GM12891 (cell line): Measurements from ENCODE around the gene UMAD1.

Experiments
- DNase-seq: peaks from one replicate; pipeline ENCODE4 v3.0.0; 2011; ENCODE audit warnings: low spot score; ENCODE audit not compliant: insufficient read length
- FAIRE-seq: peaks from 2 replicates; lab custom pipeline; 2011; peaks lifted over from hg19 to GRCh38; lab: Jason Lieb, UNC
- PAX5 ChIP-seq: IDR thresholded peaks from 2 replicates; pipeline ENCODE4 v1.6.1; 2011; ENCODE audit warnings: low read length, moderate library complexity, mild to moderate bottlenecking; ENCODE audit not compliant: insufficient read depth, severe bottlenecking
- POLR2A ChIP-seq: IDR thresholded peaks from 2 replicates; pipeline ENCODE4 v1.6.1; 2011; ENCODE audit warnings: low read depth, low read length, control low read depth
- POLR2AphosphoS5 ChIP-seq: IDR thresholded peaks from 2 replicates; pipeline ENCODE4 v1.6.1; 2011; ENCODE audit warnings: low read depth, low read length, control low read depth
- POU2F2 ChIP-seq: IDR thresholded peaks from 2 replicates; pipeline ENCODE4 v1.6.1; 2011; ENCODE audit warnings: low read depth, mild to moderate bottlenecking, control low read depth, low read length, moderate library complexity
- SPI1 ChIP-seq: IDR thresholded peaks from 2 replicates; pipeline ENCODE4 v1.6.1; 2011; ENCODE audit warnings: low read depth, low read length, control low read depth
- TAF1 ChIP-seq: IDR thresholded peaks from 2 replicates; pipeline ENCODE4 v1.6.1; 2011; ENCODE audit warnings: low read depth, low read length, control low read depth

The UMAD1 gene

GRCh38 chr7:7843240-7843639, 202.7 kb downstream of the UMAD1 start:
- TF ChIP-seq PAX5 (no peak), SPI1 (no peak), POU2F2 (no peak), POLR2A (no peak), POLR2AphosphoS5 (no peak), TAF1 (no peak)
- peak; percentile 38 for FAIRE-seq

GRCh38 chr7:7843972-7844371, 203.4 kb downstream of the UMAD1 start:
- TF ChIP-seq POU2F2: no peak
- no peak for TF ChIP-seq POLR2A
- TF ChIP-seq SPI1: no peak
- no peak for TF ChIP-seq POLR2AphosphoS5
- TF ChIP-seq PAX5: no peak
- TF ChIP-seq TAF1: no peak
- DNase-seq (no peak), FAIRE-seq (no peak)

More at GRCh38 chr7:7843240-7843639, 202.7 kb downstream of the UMAD1 start:
- DNase-seq: no peak

GRCh38 chr7:7848246-7848645, 207.7 kb downstream of the UMAD1 start:
- DNase-seq (no peak), FAIRE-seq (peak; percentile 77)
- TF ChIP-seq POLR2AphosphoS5 (no peak), POLR2A (no peak), POU2F2 (no peak), SPI1 (no peak), TAF1 (no peak), PAX5 (no peak)

GRCh38 chr7:7848892-7849291, 208.3 kb downstream of the UMAD1 start:
- FAIRE-seq: no peak
- no peak for TF ChIP-seq POLR2AphosphoS5
- no peak for TF ChIP-seq TAF1
- TF ChIP-seq POU2F2: no peak
- no peak for TF ChIP-seq POLR2A
- no peak for TF ChIP-seq PAX5
- no peak for TF ChIP-seq SPI1

GRCh38 chr7:7850150-7850549, 209.6 kb downstream of the UMAD1 start:
- no peak for FAIRE-seq
- TF ChIP-seq SPI1 (no peak), POLR2AphosphoS5 (no peak), PAX5 (no peak), POLR2A (no peak), POU2F2 (no peak), TAF1 (no peak)
- no peak for DNase-seq

More at GRCh38 chr7:7848892-7849291, 208.3 kb downstream of the UMAD1 start:
- DNase-seq: no peak

GRCh38 chr7:7851381-7851780, 210.8 kb downstream of the UMAD1 start:
- FAIRE-seq (no peak), DNase-seq (no peak)
- TF ChIP-seq POLR2A: no peak
- no peak for TF ChIP-seq POLR2AphosphoS5
- TF ChIP-seq POU2F2: no peak
- no peak for TF ChIP-seq PAX5

GRCh38 chr7:7851991-7852390, 211.4 kb downstream of the UMAD1 start:
- TF ChIP-seq SPI1 (no peak), POLR2AphosphoS5 (no peak), TAF1 (no peak), POLR2A (no peak), POU2F2 (no peak), PAX5 (no peak)
- FAIRE-seq (no peak), DNase-seq (no peak)

GRCh38 chr7:7857143-7857583, 216.6 kb downstream of the UMAD1 start:
- DNase-seq (no peak), FAIRE-seq (peak; percentile 54)
- TF ChIP-seq POLR2A (no peak), POLR2AphosphoS5 (no peak), PAX5 (no peak), TAF1 (no peak), POU2F2 (no peak), SPI1 (no peak)

GRCh38 chr7:7858559-7858958, 218.0 kb downstream of the UMAD1 start:
- DNase-seq (no peak), FAIRE-seq (no peak)
- TF ChIP-seq SPI1 (peak; percentile 50), PAX5 (no peak)

- DNase-seq (no peak), FAIRE-seq (no peak)
- TF ChIP-seq POLR2A (no peak), SPI1 (no peak), TAF1 (no peak)
Observed at GRCh38 chr7:7859411-7859810, 218.9 kb downstream of the UMAD1 start.
